ENCODE measurements around the gene CDH12.

GRCh38 chr5:22473886-22474285 lies 379.3 kb downstream of the CDH12 start:
- TF ChIP-seq POLR2A (IDR thresholded peaks at IDR 0.05) (no peak), CTCF (IDR thresholded peaks at IDR 0.05 in 4 of 5, conservative IDR thresholded peaks at IDR 0.05 in 1 of 5) (no peak)

All from gastrocnemius medialis (tissue), 4 donors.